Measurements from ENCODE around the gene EIF2AK2.

Gene EIF2AK2

GRCh38 chr2:37168217-37168981 lies 11.6 kb upstream of the EIF2AK2 start:
- peak; percentile 47 for DNase-seq (ENCODE audit: low spot score)

GRCh38 chr2:37167636-37168180 lies 10.9 kb upstream of the EIF2AK2 start:
- no peak for DNase-seq (ENCODE audit: low spot score)

GRCh38 chr2:37164757-37165156 lies 8.0 kb upstream of the EIF2AK2 start:
- DNase-seq (ENCODE audit: low spot score): no peak

GRCh38 chr2:37156071-37156856 lies 516 bp downstream of the EIF2AK2 start:
- peak; percentile 46 for DNase-seq (ENCODE audit: low spot score)

- DNase-seq (ENCODE audit: low spot score): no peak
These were observed 2.0 kb downstream of the EIF2AK2 start for GRCh38 chr2:37154785-37155184.

- no peak for DNase-seq (ENCODE audit: low spot score)
These were observed 3.6 kb downstream of the EIF2AK2 start for GRCh38 chr2:37153224-37153623.

GRCh38 chr2:37149626-37150322 lies 7.0 kb downstream of the EIF2AK2 start:
- no peak for DNase-seq (ENCODE audit: low spot score)

- no peak for DNase-seq (ENCODE audit: low spot score)
These were observed 8.5 kb downstream of the EIF2AK2 start for GRCh38 chr2:37148325-37148724.

- no peak for DNase-seq (ENCODE audit: low spot score)
These were observed 10.7 kb downstream of the EIF2AK2 start for GRCh38 chr2:37146062-37146461.

GRCh38 chr2:37143974-37144373 lies 12.8 kb downstream of the EIF2AK2 start:
- no peak for DNase-seq (ENCODE audit: low spot score)

- no peak for DNase-seq (ENCODE audit: low spot score)
These were observed 14.2 kb downstream of the EIF2AK2 start for GRCh38 chr2:37142546-37142945.

- no peak for DNase-seq (ENCODE audit: low spot score)
These were observed 23.9 kb downstream of the EIF2AK2 start for GRCh38 chr2:37132914-37133313.

- DNase-seq (ENCODE audit: low spot score): no peak
These were observed 31.4 kb downstream of the EIF2AK2 start for GRCh38 chr2:37125416-37125815.

- no peak for DNase-seq (ENCODE audit: low spot score)
These were observed 37.6 kb downstream of the EIF2AK2 start for GRCh38 chr2:37119157-37119556.

- no peak for DNase-seq (ENCODE audit: low spot score)
These were observed 39.2 kb downstream of the EIF2AK2 start for GRCh38 chr2:37117566-37117965.

GRCh38 chr2:37111958-37112357 lies 44.8 kb downstream of the EIF2AK2 start:
- no peak for DNase-seq (ENCODE audit: low spot score)

- no peak for DNase-seq (ENCODE audit: low spot score)
These were observed 46.2 kb downstream of the EIF2AK2 start for GRCh38 chr2:37110306-37111212.

- DNase-seq (ENCODE audit: low spot score): no peak
These were observed 47.3 kb downstream of the EIF2AK2 start for GRCh38 chr2:37109523-37109922.

GRCh38 chr2:37105150-37105549 lies 51.6 kb downstream of the EIF2AK2 start:
- DNase-seq (ENCODE audit: low spot score): no peak

GRCh38 chr2:37104178-37104577 lies 52.6 kb downstream of the EIF2AK2 start:
- DNase-seq (ENCODE audit: low spot score): no peak

GRCh38 chr2:37102588-37102987 lies 54.2 kb downstream of the EIF2AK2 start:
- DNase-seq (ENCODE audit: low spot score): no peak
